Inflammatory macrophage treated with lipopolysaccharide for 1 hour (primary cell): ENCODE measurements around the gene CXCR5.
A peak's percentile ranks its signal among the peaks of the same experiment; 100 is the strongest.

Experiments used
- DNase-seq, 2 donors: peaks; one replicate each; pipeline ENCODE4 v3.0.0-alpha.2; 2020 to 2022

The CXCR5 gene

DNA sequence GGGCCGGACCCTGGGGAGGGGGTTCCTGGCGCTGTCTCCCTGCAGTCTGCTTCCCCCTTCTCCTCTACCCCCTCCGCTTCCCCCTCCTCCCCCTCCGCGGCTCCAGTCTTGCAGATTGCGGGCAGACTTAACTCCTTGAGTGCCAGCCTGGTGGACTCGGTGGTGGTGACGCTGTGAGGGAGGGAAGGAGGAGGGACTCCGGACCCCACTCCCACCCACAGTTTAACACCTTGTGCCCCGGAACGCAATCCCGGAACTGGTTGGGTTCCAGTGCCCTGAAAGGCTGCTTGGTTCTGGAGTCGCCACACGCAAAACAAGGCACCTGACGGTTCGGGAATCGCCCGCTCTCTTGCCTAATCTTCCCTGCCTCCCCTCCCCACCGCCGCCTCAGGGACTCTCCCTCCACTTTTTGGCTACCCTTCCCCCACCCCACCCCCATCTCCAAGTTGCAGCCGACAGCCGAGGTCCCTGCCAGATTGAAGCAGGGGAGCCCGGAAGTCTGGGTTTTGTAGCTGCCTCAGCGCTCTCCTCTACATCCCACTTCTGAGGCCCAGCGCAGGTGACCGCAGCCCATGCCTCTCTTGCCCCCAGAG is 45.9 kb downstream of the CXCR5 start:
- DNase-seq: peak; percentile 43 to 54

DNA sequence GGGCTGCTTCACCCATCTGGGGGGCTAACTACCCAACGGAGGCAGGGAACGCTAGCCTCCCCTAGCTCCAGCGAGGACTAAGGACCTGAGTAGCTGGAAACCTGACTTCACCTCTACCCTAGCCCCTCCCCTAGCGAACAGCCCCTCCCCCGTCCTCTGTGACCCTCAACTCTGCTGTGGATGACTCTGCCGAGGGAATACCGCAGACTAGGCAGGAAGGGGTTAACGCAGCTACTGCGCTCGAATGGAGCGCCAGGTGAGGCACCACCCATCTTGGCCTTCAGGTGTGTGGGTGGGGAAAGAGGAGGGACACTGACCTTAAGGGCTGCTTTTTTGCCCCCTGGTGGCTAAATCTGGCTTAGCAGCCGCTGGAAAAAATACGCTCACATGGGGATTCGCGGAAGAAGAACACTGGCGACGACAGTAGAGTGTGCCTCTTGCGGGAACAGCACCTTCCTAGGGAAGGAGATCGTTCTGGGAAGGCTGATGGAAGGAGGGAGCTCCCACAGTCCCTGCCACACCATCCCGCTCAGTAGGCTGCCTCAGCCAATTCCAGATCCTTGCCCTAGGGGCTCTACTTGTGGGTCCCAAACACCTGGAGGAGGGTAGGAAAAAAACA is 46.5 kb downstream of the CXCR5 start:
- DNase-seq: peak; percentile 72 to 97

DNA sequence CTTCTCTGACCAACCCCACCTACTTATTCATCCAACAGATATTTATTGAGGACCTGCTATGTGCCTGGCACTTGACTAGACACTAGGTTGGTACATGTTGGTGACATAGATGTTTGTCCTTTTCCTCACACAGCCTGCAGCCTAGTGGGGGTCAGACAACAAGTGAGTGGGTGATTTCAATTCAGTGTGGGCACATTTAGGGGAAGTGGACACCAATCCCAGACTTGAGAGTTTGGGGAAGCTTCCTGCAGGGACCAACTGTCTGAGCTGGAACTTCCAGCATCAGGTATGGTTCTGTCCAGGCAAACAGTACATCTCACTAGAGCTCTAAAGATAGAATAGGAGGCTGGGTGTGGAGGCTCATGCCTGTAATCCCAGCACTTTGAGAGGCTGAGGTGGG is 47.9 kb downstream of the CXCR5 start:
- no peak for DNase-seq

DNA sequence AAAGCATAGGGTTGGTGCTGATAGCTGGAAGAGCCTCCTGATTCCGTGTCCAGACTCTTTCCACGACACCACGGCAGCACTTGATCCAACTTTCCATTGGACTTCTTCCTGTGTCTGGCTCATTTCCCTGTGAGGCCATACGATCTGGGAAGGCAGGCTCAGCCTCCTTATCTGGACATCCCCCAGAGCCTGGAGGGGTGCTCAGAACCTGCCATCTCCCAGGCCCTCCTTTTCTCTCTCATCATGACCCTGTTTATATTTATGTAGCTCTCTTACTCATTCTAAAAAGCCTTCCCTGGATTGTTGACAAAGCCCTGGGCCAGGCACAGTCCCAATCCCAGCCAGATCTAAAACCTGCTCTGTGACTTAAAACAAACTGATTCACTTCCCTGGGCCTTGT is 49.8 kb downstream of the CXCR5 start:
- no peak for DNase-seq

DNA sequence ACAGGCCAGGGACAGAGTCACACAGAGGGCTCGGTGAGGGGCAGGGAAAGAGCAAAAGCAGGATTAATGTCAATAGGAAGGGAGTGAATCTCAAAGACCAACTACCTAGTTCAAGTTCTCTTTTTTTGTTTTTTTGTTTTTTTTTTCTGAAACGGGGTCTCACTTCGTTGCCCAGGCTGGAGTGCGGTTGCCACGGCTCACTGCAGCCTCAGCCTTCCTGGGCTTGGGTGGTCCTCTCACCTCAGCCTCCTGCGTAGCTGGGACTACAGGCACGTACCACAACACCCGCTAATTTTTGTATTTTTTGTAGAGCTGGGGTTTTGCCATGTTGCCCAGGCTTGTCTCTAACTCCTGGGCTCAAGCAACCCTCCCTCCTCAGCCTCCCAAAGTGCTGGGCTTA is 51.7 kb downstream of the CXCR5 start:
- DNase-seq: no peak

DNA sequence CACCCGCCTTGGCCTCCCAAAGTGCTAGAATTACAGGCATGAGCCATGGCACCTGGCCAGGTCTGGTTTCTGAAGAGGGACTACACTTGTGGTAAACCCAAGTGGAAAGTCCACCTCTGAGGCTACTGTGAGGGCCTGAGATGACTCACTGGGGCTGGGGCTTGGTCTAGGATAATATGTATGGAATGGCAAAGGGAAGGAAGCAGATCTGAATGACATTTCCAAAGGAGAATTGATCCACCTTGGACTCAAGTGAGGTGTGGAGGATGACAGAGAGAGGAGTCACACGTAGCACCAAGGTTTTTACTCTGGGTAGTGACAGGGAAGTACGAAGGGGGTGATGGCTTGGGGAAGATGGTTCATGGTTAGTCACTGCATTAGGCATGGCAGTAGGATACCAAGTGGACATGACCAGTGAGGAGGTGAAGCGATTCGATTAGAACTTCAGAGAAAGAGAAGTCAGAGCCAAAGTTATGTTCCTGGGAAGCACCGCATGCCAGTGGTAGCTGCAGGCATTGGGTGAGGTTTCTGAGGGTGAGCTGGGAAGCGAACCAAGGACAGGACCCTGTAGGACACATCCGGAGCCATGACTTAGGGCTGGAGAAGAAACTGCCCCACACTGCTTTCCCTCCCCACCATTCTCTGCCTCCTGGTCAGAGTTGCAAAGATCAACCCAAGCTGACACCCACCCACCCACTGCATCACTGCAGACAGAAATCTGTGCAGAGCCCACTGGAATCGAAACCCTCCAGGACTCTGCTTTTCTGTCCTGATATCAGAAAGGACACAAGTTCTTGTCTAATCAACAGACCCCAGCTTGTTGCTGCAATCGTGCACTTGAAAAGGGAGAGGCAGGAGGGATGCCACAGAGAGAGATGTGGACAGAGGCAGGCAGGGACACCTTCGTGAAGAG is 55.1 kb downstream of the CXCR5 start:
- DNase-seq: no peak

DNA sequence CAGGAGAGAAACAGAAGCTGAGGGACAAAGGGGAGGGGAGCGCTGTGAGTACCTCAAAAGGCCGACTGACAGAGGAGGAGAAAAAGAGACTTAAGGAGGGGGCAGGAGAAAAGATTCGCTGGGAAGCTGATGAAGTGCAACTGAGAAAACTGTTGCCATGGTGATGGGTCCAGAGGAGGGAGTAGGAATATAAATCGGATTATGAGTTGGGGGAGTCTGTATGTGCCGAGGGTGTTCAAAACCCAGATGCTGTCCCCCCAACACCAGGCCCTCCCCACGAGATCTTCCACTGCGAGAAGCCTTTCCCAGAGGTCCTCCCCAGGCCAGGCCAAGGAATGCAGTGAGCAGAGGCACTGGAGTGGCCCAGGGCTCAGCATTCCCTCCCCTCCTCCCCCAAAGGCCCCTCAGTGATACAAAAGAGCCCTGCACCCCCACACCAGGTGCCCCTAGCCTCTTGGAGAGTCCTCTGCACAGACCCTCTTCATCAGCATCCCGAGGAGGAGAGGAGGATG is 55.8 kb downstream of the CXCR5 start:
- DNase-seq: no peak

- DNase-seq: peak; percentile 44 to 45
Measured at GRCh38 chr11:118939953-118940598, 56.4 kb downstream of the CXCR5 start.

DNA sequence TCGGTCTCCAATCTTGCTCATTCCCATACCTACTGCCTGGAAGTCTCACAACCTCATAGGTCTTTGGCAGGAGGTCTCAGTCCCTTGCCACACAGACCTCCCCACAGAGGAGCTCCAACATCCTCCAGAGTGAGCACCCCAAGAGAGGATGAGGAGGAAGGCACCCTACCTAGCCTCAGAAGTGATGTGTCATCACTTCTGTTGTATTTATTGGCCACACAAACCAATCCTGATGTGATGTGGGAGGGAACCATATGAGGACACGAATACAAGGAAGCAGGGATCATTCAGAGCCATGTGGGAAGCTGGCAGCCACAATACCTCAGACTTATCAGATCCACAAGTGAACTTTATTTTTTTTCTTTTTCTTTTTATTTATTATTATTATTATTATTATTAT is 63.4 kb downstream of the CXCR5 start:
- DNase-seq: no peak
